ENCODE measurements around the gene GTF2IRD1.

DNA sequence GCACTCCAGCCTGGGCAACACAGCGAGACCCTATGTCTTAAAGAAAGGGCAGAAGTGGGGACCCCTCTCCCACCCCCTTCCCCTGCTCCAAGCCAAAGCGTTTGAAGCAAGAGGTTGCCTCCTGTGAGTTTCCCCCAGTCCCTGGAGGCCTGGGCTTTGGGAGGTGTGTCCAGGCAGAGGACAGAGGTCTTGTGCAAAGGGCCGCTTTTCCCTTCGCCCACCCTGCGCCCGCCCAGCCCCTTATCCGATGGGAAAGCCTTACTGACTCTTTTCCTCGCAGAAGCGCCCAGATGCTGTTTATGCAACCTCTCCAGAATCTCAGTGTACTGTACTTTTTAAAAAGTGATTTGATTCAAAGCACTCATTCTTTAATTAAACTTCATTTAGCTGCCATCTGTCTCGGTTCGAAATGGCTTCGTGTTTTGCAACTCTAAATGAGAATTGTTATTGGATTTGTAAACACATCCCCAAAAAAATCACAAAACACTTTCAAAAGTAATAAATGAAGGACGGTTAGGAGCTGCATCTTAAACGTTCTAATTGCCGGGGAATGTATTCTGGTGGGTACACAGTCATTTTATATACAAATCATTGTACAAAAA is 153.3 kb downstream of the GTF2IRD1 start:
- TF ChIP-seq, protein P1, sequence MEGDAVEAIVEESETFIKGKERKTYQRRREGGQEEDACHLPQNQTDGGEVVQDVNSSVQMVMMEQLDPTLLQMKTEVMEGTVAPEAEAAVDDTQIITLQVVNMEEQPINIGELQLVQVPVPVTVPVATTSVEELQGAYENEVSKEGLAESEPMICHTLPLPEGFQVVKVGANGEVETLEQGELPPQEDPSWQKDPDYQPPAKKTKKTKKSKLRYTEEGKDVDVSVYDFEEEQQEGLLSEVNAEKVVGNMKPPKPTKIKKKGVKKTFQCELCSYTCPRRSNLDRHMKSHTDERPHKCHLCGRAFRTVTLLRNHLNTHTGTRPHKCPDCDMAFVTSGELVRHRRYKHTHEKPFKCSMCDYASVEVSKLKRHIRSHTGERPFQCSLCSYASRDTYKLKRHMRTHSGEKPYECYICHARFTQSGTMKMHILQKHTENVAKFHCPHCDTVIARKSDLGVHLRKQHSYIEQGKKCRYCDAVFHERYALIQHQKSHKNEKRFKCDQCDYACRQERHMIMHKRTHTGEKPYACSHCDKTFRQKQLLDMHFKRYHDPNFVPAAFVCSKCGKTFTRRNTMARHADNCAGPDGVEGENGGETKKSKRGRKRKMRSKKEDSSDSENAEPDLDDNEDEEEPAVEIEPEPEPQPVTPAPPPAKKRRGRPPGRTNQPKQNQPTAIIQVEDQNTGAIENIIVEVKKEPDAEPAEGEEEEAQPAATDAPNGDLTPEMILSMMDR (IDR thresholded peaks at IDR 0.05): no peak
- no peak for TF ChIP-seq EP300 (IDR thresholded peaks at IDR 0.05)
- no peak for TF ChIP-seq POLR2A (IDR thresholded peaks at IDR 0.05)
